Measurements from ENCODE around the gene NAALADL1.
"Not testable (repeated sequence)": the region's sequence is repeated elsewhere in the genome, so short reads cannot be mapped to it uniquely, and the experiment has no call there.

NAALADL1 gene

DNA sequence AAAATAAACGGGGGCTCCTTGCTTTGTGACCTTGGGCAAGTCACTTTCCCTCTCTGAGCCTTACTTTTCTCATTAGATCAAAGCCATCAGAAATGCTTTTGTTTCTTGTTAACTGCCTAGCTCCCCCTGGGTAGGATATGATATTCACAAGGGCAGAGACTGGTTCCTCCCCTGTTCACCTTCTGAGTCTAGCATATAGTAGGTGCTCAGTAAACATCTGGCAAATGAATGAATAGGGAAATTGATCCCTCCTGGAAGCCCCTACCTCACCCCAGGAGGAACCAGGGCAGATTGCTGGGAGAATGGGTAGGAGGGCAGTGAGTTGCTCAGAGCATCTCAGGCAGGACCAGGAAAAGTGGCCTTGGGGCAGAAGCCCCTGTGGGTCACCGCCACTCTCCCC, 23.9 kb downstream of the NAALADL1 start:
- TF ChIP-seq, protein P1, sequence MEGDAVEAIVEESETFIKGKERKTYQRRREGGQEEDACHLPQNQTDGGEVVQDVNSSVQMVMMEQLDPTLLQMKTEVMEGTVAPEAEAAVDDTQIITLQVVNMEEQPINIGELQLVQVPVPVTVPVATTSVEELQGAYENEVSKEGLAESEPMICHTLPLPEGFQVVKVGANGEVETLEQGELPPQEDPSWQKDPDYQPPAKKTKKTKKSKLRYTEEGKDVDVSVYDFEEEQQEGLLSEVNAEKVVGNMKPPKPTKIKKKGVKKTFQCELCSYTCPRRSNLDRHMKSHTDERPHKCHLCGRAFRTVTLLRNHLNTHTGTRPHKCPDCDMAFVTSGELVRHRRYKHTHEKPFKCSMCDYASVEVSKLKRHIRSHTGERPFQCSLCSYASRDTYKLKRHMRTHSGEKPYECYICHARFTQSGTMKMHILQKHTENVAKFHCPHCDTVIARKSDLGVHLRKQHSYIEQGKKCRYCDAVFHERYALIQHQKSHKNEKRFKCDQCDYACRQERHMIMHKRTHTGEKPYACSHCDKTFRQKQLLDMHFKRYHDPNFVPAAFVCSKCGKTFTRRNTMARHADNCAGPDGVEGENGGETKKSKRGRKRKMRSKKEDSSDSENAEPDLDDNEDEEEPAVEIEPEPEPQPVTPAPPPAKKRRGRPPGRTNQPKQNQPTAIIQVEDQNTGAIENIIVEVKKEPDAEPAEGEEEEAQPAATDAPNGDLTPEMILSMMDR (IDR thresholded peaks at IDR 0.05; ENCODE audit: low read depth, low read length), result no peak
- H3K4me3 ChIP-seq (replicated peaks in 1 of 2; ENCODE audit: low read depth in 2 of 2, low read length in 2 of 2), result no peak overlapping the region
- DNase-seq (ENCODE audit: low read depth in 2 of 2), result no peak

DNA sequence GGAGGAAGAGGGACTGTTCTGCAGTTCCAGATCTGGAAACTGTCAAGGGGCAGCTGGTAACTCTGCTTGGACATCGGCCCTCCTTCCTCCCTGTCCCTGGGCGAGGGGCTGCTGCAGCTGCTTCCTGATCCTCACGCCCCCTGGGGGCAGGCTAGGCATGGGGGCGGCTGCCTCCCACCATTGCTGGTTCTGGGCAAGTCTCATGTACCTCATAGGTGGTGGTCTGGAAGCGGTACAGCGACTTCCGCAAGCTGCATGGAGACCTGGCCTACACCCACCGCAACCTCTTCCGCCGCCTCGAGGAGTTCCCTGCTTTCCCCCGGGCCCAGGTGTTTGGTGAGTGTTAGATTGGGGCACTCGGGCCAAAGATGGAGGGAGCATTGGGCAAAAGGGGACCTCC, 26.1 kb downstream of the NAALADL1 start:
- no peak overlapping the region for H3K4me3 ChIP-seq (replicated peaks in 1 of 2; ENCODE audit: low read depth in 2 of 2, low read length in 2 of 2)
- TF ChIP-seq, protein P1 (IDR thresholded peaks at IDR 0.05; ENCODE audit: low read depth, low read length), result no peak
- DNase-seq (ENCODE audit: low read depth in 2 of 2), result no peak

DNA sequence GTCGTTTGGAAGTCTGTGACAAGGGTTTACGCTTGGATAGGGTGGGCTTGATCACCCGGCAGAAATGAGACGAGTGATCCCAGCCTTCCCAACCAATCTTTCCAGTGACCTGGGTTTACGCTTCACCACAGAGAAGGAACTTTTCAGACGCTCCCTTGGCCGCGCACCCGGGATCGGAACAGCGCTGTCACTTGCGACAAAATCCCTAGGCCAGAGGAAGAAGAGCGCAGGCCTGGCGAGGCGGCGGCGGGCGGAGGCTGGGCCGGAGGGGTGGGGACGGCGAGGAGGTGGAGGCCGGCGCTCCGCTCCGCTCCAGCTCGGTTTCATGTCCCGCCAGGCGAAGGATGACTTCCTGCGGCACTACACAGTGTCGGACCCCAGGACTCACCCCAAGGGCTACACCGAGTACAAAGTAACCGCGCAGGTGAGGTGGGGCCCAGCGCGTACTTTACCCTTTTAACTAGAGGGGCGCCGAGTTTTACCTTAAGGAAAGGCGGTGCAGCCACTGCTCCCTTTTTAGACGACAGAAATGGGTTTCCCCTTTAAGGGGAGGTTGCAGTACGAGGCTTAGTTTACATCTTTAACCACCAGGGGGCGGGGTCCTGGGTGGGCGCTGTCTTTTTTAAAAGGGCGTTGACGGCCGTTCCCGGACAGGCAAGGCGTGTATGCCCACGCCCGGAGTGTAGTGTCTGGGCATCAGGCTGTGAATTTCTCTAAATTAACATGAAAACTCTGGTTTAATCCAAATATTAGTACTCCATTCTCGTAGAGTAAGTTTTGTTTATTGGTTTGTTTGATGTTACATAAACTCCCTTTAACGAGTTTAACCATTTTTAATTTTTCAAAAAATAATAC, 30.9 kb downstream of the NAALADL1 start, which contains the start of gene SNX15:
TSS of gene SNX15 (plus strand) at position 227 of the 855 bp plus-strand sequence. CDS start at position 326, 99 bp downstream.
- peak; percentile 98 to 99 for DNase-seq (ENCODE audit: low read depth in 2 of 2)
- H3K4me3 ChIP-seq (replicated peaks in 1 of 2; ENCODE audit: low read depth in 2 of 2, low read length in 2 of 2), result peak within 1 kb of the TSS; percentile 68 to 73
- TF ChIP-seq, protein P1 (IDR thresholded peaks at IDR 0.05; ENCODE audit: low read depth, low read length), result peak; percentile 68

GRCh38 chr11:65026810-65027209, 31.5 kb downstream of the NAALADL1 start:
- TF ChIP-seq, protein P1 (IDR thresholded peaks at IDR 0.05; ENCODE audit: low read depth, low read length), result no peak
- H3K4me3 ChIP-seq (replicated peaks in 1 of 2; ENCODE audit: low read depth in 2 of 2, low read length in 2 of 2), result peak overlapping the region in 1 of 2 donors; percentile 30
- no peak for DNase-seq (ENCODE audit: low read depth in 2 of 2)

- not testable (repeated sequence) for H3K4me3 ChIP-seq (replicated peaks in 1 of 2; ENCODE audit: low read depth in 2 of 2, low read length in 2 of 2); DNase-seq (ENCODE audit: low read depth in 2 of 2)
These were observed 34.9 kb downstream of the NAALADL1 start for GRCh38 chr11:65023502-65023901.

DNA sequence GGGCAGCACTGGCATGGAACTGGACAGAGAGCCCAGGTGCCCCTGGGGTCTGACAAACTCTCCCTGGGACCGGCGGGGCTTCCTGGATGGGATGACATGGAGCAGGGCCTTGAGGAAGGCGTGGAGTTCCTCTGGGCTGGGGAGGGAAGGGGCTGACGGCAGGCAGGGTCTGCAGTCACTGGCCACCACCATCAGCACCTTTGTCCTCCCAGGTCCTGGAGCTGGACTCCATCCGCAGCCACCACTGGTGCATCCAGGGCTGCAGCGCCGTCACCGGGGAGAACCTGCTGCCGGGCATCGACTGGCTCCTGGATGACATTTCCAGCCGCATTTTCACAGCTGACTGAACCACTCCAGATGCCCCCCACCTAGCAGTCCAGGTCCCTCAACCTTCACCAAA, 36.8 kb downstream of the NAALADL1 start:
- TF ChIP-seq, protein P1 (IDR thresholded peaks at IDR 0.05; ENCODE audit: low read depth, low read length), result no peak
- H3K4me3 ChIP-seq (replicated peaks in 1 of 2; ENCODE audit: low read depth in 2 of 2, low read length in 2 of 2), result no peak overlapping the region
- DNase-seq (ENCODE audit: low read depth in 2 of 2), result no peak

- TF ChIP-seq, protein P1 (IDR thresholded peaks at IDR 0.05; ENCODE audit: low read depth, low read length), result no peak
- no peak for DNase-seq (ENCODE audit: low read depth in 2 of 2)
- H3K4me3 ChIP-seq (replicated peaks in 1 of 2; ENCODE audit: low read depth in 2 of 2, low read length in 2 of 2), result no peak overlapping the region
These were observed 37.4 kb downstream of the NAALADL1 start for GRCh38 chr11:65021003-65021402.

Measured in cardiac fibroblast (primary cell).